ENCODE data around the gene PSRC1. TPM values are rescaled to one million over a fixed set of nuclear protein-coding genes. Genes with fewer than 3 reads are reported as not detected.

The PSRC1 gene
- total RNA-seq, 2 donors from 2014 or later = 38.5 to 72.7 TPM

GRCh38 chr1:109272831-109273547 is 10.0 kb downstream of the PSRC1 start:
- Histone ChIP-seq H3K9ac (ENCODE audit: extremely low read depth, low read length, poor library complexity, severe bottlenecking) (no peak overlapping the region), H3K4me3 (ENCODE audit: low read length) (no peak overlapping the region), H3K27me3 (ENCODE audit: control insufficient read depth, insufficient read depth, low read length, poor library complexity, severe bottlenecking) (no peaks in the 10 kb centered on the region), H3K36me3 (ENCODE audit: control insufficient read depth, insufficient read depth, low read length) (peaks cover 3% of the 10 kb centered on the region), H3K4me1 (ENCODE audit: control insufficient read depth, insufficient read depth, low read length) (peaks cover 8% of the 10 kb centered on the region), H3K9me3 (ENCODE audit: control insufficient read depth, low read length) (no peaks in the 10 kb centered on the region), H3K27ac (ENCODE audit: low read depth, low read length) (no peak overlapping the region)
- Mint-ChIP-seq H3K4me1 (peaks cover 27% of the 10 kb centered on the region), H3K9me3 (peaks cover 1% of the 10 kb centered on the region), H3K27me3 (ENCODE audit: insufficient read depth) (peaks cover 2% of the 10 kb centered on the region), H3K36me3 (ENCODE audit: low read depth) (peaks cover 17% of the 10 kb centered on the region), H3K27ac (no peak overlapping the region), H3K4me3 (no peak overlapping the region)
- 90 to 92% methylated on average over 7 to 16 of the region's 16 CpGs for WGBS, 2 experiments (ENCODE audit: insufficient coverage in 1 of 2, insufficient read length in 1 of 2)
- DNase-seq = no peak
- TF ChIP-seq, protein P1, sequence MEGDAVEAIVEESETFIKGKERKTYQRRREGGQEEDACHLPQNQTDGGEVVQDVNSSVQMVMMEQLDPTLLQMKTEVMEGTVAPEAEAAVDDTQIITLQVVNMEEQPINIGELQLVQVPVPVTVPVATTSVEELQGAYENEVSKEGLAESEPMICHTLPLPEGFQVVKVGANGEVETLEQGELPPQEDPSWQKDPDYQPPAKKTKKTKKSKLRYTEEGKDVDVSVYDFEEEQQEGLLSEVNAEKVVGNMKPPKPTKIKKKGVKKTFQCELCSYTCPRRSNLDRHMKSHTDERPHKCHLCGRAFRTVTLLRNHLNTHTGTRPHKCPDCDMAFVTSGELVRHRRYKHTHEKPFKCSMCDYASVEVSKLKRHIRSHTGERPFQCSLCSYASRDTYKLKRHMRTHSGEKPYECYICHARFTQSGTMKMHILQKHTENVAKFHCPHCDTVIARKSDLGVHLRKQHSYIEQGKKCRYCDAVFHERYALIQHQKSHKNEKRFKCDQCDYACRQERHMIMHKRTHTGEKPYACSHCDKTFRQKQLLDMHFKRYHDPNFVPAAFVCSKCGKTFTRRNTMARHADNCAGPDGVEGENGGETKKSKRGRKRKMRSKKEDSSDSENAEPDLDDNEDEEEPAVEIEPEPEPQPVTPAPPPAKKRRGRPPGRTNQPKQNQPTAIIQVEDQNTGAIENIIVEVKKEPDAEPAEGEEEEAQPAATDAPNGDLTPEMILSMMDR (conservative IDR thresholded peaks at IDR 0.05) = peak; percentile 24

DNA sequence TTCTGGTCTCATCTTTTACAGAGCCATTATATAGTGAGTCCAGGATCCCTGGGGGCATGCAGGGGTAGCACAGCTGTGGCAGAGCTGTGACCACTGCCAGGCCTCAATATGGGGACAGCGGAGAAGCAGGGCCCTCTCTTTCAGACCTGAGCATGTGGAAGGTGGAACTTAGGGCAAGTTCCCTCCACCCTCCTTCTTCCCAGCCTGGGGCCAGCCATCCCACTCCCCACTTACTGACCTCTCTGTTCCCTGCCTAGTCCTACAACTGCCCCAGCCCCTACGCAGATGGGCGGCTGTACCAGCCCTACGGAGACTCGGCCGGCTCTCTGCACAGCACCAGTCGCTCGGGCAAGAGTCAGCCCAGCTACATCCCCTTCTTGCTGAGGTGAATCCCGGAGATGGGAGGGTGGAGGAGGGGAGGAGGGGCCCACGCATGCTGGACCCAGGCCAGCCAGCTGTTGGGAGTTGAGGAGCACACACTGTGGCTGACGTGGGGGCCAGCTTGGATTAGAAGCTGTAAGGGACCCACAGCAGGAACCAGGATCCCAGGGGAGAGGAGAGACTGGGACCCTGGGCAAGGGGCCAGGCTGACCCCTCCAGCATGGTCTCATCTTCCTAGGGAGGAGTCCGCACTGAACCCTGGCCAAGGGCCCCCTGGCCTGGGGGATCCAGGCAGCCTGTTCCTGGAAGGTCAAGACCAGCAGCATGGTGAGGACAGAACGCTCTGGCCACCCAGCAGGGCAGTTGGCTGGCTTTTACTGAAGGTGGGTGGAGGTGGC is 10.7 kb downstream of the PSRC1 start:
- H3K4me1 Mint-ChIP-seq = peaks cover 24% of the 10 kb centered on the region
- no peak for DNase-seq
- peaks cover 3% of the 10 kb centered on the region for H3K36me3 ChIP-seq (ENCODE audit: control insufficient read depth, insufficient read depth, low read length)
- peaks cover 22% of the 10 kb centered on the region for H3K36me3 Mint-ChIP-seq (ENCODE audit: low read depth)
- H3K9me3 Mint-ChIP-seq = peaks cover 1% of the 10 kb centered on the region
- H3K27ac Mint-ChIP-seq = no peak overlapping the region
- H3K4me1 ChIP-seq (ENCODE audit: control insufficient read depth, insufficient read depth, low read length) = peaks cover 8% of the 10 kb centered on the region
- H3K9ac ChIP-seq (ENCODE audit: extremely low read depth, low read length, poor library complexity, severe bottlenecking) = no peak overlapping the region
- TF ChIP-seq, protein P1 (conservative IDR thresholded peaks at IDR 0.05) = no peak
- no peaks in the 10 kb centered on the region for H3K9me3 ChIP-seq (ENCODE audit: control insufficient read depth, low read length)
- H3K27ac ChIP-seq (ENCODE audit: low read depth, low read length) = no peak overlapping the region
- no peaks in the 10 kb centered on the region for H3K27me3 ChIP-seq (ENCODE audit: control insufficient read depth, insufficient read depth, low read length, poor library complexity, severe bottlenecking)
- H3K4me3 Mint-ChIP-seq = no peak overlapping the region
- 90 to 91% methylated on average over 11 to 13 of the region's 13 CpGs for WGBS, 2 experiments (ENCODE audit: insufficient coverage in 1 of 2, insufficient read length in 1 of 2)
- H3K27me3 Mint-ChIP-seq (ENCODE audit: insufficient read depth) = peaks cover 2% of the 10 kb centered on the region
- H3K4me3 ChIP-seq (ENCODE audit: low read length) = no peak overlapping the region

GRCh38 chr1:109271458-109271857 is 11.5 kb downstream of the PSRC1 start:
- Mint-ChIP-seq H3K36me3 (ENCODE audit: low read depth) (peaks cover 22% of the 10 kb centered on the region), H3K27ac (peak overlapping the region; percentile 6), H3K4me3 (no peak overlapping the region), H3K9me3 (peaks cover 1% of the 10 kb centered on the region), H3K4me1 (peaks cover 22% of the 10 kb centered on the region), H3K27me3 (ENCODE audit: insufficient read depth) (peaks cover 2% of the 10 kb centered on the region)
- WGBS, 2 experiments (ENCODE audit: insufficient coverage in 1 of 2, insufficient read length in 1 of 2) = 83 to 96% methylated on average over 5 to 6 of the region's 6 CpGs
- peaks cover 8% of the 10 kb centered on the region for H3K4me1 ChIP-seq (ENCODE audit: control insufficient read depth, insufficient read depth, low read length)
- H3K36me3 ChIP-seq (ENCODE audit: control insufficient read depth, insufficient read depth, low read length) = peaks cover 3% of the 10 kb centered on the region
- no peak for DNase-seq
- no peak overlapping the region for H3K9ac ChIP-seq (ENCODE audit: extremely low read depth, low read length, poor library complexity, severe bottlenecking)
- TF ChIP-seq, protein P1 (conservative IDR thresholded peaks at IDR 0.05) = no peak
- H3K27ac ChIP-seq (ENCODE audit: low read depth, low read length) = no peak overlapping the region
- no peak overlapping the region for H3K4me3 ChIP-seq (ENCODE audit: low read length)
- no peaks in the 10 kb centered on the region for H3K27me3 ChIP-seq (ENCODE audit: control insufficient read depth, insufficient read depth, low read length, poor library complexity, severe bottlenecking)
- no peaks in the 10 kb centered on the region for H3K9me3 ChIP-seq (ENCODE audit: control insufficient read depth, low read length)

Data from endodermal cell (in vitro differentiated cells).